Thoracic aorta (tissue), 2 donors: ENCODE data around the gene DEFB113. TPM values are rescaled to one million over a fixed set of nuclear protein-coding genes. Genes with fewer than 3 reads are reported as not detected.

Source experiments
- ATAC-seq: fragments of 150-250 bp; one replicate; pipeline ENCODE4 v1.8.0; 2017; ENCODE audit warnings: low read depth; ENCODE audit not compliant: insufficient number of reproducible peaks, low FRiP score
- DNase-seq: peaks from one replicate; pipeline ENCODE4 v3.0.0-alpha.2; 2020; ENCODE audit warnings: low spot score
- H3K27ac ChIP-seq, 2 donors: fragments of 200-600 bp; sonication (generic); 1 replicate in 1 of 2; 2 replicates in 1 of 2; pipeline ENCODE4 v1.5.1; 2016; ENCODE audit warnings: mild to moderate bottlenecking in 2 of 2, moderate library complexity in 2 of 2
- H3K27me3 ChIP-seq: fragments of 200-600 bp; sonication (generic); replicated peaks from 2 replicates; pipeline ENCODE4 v1.6.0; 2016; ENCODE audit warnings: mild to moderate bottlenecking; ENCODE audit not compliant: insufficient read depth
- H3K36me3 ChIP-seq: fragments of 200-600 bp; sonication (generic); one replicate; pipeline ENCODE4 v1.5.1; 2016
- H3K4me1 ChIP-seq, 2 donors: fragments of 200-600 bp; sonication (generic); 1 replicate in 1 of 2; 2 replicates in 1 of 2; pipeline versions ENCODE4 v1.5.1 to v1.6.0; 2016; ENCODE audit warnings: low read depth in 2 of 2, mild to moderate bottlenecking in 1 of 2; ENCODE audit not compliant: control insufficient read depth in 1 of 2
- H3K4me3 ChIP-seq: fragments of 200-600 bp; sonication (generic); 2 replicates; pipeline ENCODE4 v1.5.1; 2016; ENCODE audit warnings: mild to moderate bottlenecking
- H3K9me3 ChIP-seq: fragments of 200-600 bp; sonication (generic); 2 replicates; pipeline ENCODE4 v1.5.1; 2016
- total RNA-seq, 2 donors: library from RNA; depleted of rRNA; stranded (reverse); fragments of >200 nt; gene quantifications; one replicate each; pipeline versions ENCODE4 v1.1.0 to v1.2.3, GENCODE V29; 2016
- TF ChIP-seq, protein P1 (sequence below): fragments of 200-600 bp; sonication (generic); IDR thresholded peaks from one replicate; pipeline ENCODE4 v1.5.1; 2019; ENCODE audit warnings: antibody characterized with exemption

The DEFB113 gene
- total RNA-seq, 2 donors from 2014 or later = not detected

GRCh38 chr6:49987749-49988148 lies 18.3 kb upstream of the DEFB113 start:
- Histone ChIP-seq H3K9me3 (no peaks in the 10 kb centered on the region), H3K4me1 (no peaks in the 10 kb centered on the region), H3K27me3 (no peaks in the 10 kb centered on the region), H3K36me3 (no peaks in the 10 kb centered on the region), H3K4me3 (no peak overlapping the region), H3K27ac (no peak overlapping the region)
- DNase-seq (no peak), ATAC-seq (no peak)
- TF ChIP-seq, protein P1, sequence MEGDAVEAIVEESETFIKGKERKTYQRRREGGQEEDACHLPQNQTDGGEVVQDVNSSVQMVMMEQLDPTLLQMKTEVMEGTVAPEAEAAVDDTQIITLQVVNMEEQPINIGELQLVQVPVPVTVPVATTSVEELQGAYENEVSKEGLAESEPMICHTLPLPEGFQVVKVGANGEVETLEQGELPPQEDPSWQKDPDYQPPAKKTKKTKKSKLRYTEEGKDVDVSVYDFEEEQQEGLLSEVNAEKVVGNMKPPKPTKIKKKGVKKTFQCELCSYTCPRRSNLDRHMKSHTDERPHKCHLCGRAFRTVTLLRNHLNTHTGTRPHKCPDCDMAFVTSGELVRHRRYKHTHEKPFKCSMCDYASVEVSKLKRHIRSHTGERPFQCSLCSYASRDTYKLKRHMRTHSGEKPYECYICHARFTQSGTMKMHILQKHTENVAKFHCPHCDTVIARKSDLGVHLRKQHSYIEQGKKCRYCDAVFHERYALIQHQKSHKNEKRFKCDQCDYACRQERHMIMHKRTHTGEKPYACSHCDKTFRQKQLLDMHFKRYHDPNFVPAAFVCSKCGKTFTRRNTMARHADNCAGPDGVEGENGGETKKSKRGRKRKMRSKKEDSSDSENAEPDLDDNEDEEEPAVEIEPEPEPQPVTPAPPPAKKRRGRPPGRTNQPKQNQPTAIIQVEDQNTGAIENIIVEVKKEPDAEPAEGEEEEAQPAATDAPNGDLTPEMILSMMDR = no peak

GRCh38 chr6:49986551-49986950 lies 17.1 kb upstream of the DEFB113 start:
- TF ChIP-seq, protein P1 = no peak
- no peak overlapping the region for H3K4me3 ChIP-seq
- H3K27me3 ChIP-seq = no peaks in the 10 kb centered on the region
- no peaks in the 10 kb centered on the region for H3K36me3 ChIP-seq
- H3K27ac ChIP-seq = no peak overlapping the region
- no peak for ATAC-seq
- no peaks in the 10 kb centered on the region for H3K9me3 ChIP-seq
- no peaks in the 10 kb centered on the region for H3K4me1 ChIP-seq
- no peak for DNase-seq

DNA sequence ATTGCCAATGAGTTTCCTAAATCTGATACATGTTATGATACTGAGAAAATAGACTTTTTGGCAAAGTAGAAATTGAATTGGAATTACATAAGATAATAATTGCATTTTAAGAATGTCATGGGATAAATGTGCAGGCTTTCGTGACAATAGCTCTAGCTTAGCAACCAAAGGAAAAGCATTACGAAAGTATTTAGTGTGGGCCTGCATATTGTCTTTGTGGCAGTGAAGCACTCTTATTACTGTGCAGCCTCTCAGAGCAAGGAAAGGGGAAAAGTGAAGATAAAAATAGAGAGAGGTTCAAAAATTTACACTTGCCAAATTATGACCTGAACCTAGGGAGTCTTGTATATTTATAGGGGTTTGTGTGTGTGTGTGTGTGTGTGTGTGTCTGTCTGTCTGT lies 12.6 kb upstream of the DEFB113 start:
- ATAC-seq = no peak
- no peak overlapping the region for H3K27ac ChIP-seq
- no peaks in the 10 kb centered on the region for H3K27me3 ChIP-seq
- H3K36me3 ChIP-seq = no peaks in the 10 kb centered on the region
- no peak overlapping the region for H3K4me3 ChIP-seq
- DNase-seq = no peak
- H3K4me1 ChIP-seq = no peaks in the 10 kb centered on the region
- TF ChIP-seq, protein P1 = no peak
- H3K9me3 ChIP-seq = no peaks in the 10 kb centered on the region

- DNase-seq (no peak), ATAC-seq (no peak)
- TF ChIP-seq, protein P1 = no peak
- Histone ChIP-seq H3K27ac (no peak overlapping the region), H3K27me3 (no peaks in the 10 kb centered on the region), H3K4me3 (no peak overlapping the region), H3K9me3 (no peaks in the 10 kb centered on the region), H3K36me3 (no peaks in the 10 kb centered on the region), H3K4me1 (no peaks in the 10 kb centered on the region)
Measured at GRCh38 chr6:49980898-49981297, 11.5 kb upstream of the DEFB113 start.

DNA sequence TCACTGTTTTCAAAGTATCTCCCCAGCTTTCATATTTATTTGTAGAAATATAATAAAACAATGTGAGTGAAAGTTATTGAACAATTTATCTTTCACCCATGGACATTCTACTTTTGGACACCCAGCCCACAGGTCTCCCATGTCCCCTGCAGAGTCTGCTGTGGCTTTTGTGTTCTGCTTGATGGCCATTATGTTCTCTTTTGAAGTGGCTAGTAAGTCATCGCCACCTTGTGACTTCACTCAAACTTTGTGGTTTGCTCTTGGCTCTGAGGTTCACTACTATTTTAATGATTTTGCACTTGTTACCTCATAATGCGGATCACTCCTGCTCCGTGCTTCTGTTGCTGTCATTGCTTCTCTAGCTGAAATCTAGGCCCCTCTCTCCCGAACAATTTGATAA lies 10.2 kb upstream of the DEFB113 start:
- no peak overlapping the region for H3K27ac ChIP-seq
- no peaks in the 10 kb centered on the region for H3K36me3 ChIP-seq
- TF ChIP-seq, protein P1 = no peak
- H3K9me3 ChIP-seq = no peaks in the 10 kb centered on the region
- no peaks in the 10 kb centered on the region for H3K27me3 ChIP-seq
- H3K4me1 ChIP-seq = no peaks in the 10 kb centered on the region
- H3K4me3 ChIP-seq = no peak overlapping the region
- ATAC-seq (no peak), DNase-seq (no peak)
